GM18507 (cell line): ENCODE measurements around the gene CXCR3.
"Not testable (repeated sequence)": the region's sequence is repeated elsewhere in the genome, so short reads cannot be mapped to it uniquely, and the experiment has no call there.

ENCODE experiments used
- DNase-seq: peaks from one replicate; pipeline ENCODE4 v3.0.0; 2011; ENCODE audit warnings: low read depth; ENCODE audit not compliant: insufficient read length; ENCODE audit errors: extremely low spot score
- FAIRE-seq: peaks from 2 replicates; lab custom pipeline; 2011; peaks lifted over from hg19 to GRCh38; lab: Jason Lieb, UNC

Gene CXCR3

GRCh38 chrX:71616672-71617529 is 1.4 kb downstream of the CXCR3 start:
- FAIRE-seq (no peak), DNase-seq (no peak)

DNA sequence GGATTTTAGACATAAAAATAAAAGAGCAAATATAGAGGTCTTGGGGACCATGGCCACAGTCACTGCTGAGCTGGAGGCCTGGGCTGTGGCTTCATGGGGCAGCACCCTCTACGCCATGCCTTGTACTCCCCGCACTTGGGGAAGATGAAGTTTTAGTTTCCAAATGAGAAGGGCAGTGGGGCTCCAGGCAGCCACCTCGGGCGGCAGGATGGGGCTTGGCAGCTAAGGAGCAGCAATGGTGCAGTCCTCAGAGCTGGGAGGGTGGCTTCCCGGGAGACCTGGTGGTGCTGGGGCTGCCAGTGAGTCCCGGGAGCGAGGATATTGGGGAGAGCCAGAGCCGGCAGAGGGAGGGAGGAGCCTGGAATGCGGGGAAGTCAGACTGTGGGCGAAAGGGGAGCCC is 2.4 kb downstream of the CXCR3 start:
- peak; percentile 63 for FAIRE-seq
- no peak for DNase-seq

GRCh38 chrX:71615056-71615455 is 3.3 kb downstream of the CXCR3 start:
- FAIRE-seq (no peak), DNase-seq (no peak)

DNA sequence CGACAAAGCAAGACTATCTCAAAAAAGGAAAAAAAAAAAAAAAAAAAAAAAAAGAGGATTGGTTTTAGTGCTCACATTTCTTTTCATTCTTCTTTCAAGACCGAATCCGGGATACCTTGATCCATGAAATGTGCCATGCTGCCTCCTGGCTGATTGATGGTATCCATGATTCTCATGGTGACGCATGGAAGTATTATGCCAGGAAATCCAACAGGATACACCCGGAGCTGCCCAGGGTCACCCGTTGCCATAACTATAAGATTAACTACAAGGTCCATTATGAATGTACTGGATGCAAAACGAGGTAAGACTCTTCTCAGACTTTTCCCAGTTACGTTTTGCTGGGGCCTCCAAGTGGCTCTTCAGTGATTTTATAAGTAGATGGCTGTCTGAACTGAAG is 6.1 kb downstream of the CXCR3 start:
- FAIRE-seq (no peak), DNase-seq (no peak)

- FAIRE-seq, result not testable (repeated sequence)
These were observed 6.6 kb downstream of the CXCR3 start for GRCh38 chrX:71611736-71612135.

DNA sequence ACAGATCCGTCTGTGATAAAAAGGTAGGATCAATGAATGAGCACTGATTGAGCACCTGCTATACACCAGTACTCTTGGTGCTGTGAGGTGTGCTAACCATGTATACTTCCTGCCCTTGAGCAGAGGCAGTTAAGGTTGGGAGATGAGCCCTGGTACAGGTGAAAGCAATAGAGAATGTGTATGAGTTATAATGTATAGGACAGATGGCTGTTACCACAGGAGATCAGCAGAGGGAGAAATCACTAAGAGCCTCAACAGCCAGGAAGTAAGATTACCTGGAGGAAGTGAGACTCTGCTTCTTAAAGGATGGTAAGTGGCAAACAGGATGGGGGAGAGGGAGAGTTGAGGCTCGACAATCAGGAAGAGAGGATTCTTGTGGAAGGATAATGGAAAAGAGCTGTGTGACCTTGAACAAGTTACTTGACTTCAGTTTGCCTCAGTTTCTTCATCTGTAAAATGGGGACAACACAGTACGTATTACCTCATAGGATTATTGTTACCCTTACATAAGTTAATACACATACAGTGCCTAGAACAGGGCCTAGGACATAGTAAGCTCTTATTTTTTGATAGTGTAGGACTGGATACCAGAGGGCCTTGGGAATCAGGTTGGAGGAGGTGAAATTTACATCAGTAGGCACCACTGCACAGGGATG is 9.1 kb downstream of the CXCR3 start:
- DNase-seq, result no peak
- FAIRE-seq, result peak; percentile 64

More at GRCh38 chrX:71611736-71612135, 6.6 kb downstream of the CXCR3 start:
- not testable (repeated sequence) for DNase-seq

- DNase-seq, result no peak
These were observed 10.8 kb downstream of the CXCR3 start for GRCh38 chrX:71607488-71607887.

DNA sequence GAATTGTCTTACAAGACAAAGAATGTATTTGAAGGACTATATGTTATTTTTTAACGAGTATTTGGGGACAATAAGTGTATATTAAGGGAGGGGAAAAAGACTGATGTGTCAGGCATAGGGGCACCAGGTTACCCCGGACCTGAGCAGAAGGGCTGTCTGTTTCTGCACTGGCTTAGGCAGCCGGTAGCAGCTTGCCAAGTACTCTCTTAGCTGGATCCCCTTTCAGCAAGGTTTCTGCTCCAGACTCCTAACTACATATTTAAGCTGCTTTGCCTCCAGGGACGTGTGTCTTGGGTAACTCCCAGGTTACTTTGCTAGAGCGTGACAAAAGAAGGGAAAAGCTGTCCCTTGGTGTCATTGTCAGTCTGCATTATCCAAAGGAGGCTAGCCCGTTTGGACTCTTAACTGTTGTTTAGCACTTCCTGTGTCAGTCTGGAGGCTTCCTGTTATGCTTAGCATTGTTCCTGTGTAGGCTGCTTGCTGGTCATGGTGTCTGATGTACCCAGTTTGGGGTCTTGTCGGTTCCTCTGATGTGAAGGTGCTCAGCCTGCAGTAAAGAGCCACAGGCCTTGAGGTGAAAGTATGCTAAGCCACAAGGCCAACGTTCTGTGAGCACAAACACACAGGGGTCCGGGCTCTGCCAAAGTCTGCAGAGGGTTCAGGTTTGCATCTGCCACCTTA is 11.6 kb downstream of the CXCR3 start:
- FAIRE-seq, result no peak
- DNase-seq, result no peak

More at GRCh38 chrX:71607488-71607887, 10.8 kb downstream of the CXCR3 start:
- FAIRE-seq, result no peak

DNA sequence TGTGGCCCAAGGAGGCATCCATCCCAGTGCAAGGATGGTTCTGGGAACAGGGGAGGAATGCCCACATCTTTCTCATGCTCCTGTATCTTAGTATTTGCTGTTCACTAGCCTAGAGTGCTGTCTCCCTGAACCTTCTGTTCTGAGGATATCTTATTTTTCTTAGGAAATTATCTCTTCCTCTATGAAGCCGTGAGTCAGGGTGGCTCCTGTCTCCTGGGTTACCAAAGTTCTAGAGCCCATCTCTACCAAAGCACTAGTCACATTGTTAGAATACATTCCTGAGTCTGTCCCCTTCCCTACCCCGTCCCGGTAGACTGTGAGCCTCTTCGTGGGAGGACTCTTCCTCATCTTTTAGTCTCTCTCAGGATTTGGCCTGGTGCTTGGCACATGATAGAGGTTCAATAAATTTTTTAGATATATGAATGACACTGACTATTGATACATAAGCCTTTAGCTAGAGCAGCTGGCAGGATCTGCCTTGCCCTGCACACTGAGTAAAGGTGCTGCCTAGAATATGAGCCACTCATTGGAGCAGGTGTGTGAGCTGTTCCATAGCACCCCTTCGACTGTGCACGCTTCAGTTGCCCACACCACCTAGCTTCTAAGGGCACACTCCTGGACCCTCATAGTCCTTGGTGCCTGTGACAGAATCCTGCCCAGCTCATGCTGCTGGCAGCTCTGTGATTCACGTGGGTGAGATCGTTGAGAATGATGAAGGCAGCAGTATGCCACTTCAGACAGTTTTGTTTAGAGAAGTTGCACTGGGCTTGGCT is 13.3 kb downstream of the CXCR3 start:
- FAIRE-seq (no peak), DNase-seq (no peak)

GRCh38 chrX:71604141-71604540 is 14.2 kb downstream of the CXCR3 start:
- DNase-seq (no peak), FAIRE-seq (no peak)

- FAIRE-seq, result no peak
- DNase-seq, result no peak
These were observed 14.7 kb downstream of the CXCR3 start for GRCh38 chrX:71603618-71604017.

DNA sequence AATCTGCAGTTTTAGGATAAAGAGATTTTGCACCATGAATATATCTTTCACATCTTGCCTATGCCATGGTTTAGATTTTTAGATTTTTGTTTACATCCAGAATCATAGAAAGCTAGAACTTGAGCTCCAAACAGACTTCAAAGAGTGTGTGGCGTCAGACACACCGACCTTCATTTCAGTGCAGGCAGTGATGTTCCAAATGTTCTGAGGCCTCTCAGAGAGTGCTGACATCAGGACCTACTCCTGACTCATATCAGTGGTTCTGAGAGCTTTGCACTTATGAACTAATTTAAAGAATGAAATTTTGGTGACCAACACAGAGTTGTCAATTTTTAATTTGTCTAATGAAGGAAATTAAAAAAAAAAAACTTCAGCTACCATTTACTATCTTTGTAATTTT is 18.3 kb downstream of the CXCR3 start:
- FAIRE-seq, result no peak
- DNase-seq, result no peak

- FAIRE-seq, DNase-seq: not testable (repeated sequence)
These were observed 25.1 kb downstream of the CXCR3 start for GRCh38 chrX:71593210-71593609.

DNA sequence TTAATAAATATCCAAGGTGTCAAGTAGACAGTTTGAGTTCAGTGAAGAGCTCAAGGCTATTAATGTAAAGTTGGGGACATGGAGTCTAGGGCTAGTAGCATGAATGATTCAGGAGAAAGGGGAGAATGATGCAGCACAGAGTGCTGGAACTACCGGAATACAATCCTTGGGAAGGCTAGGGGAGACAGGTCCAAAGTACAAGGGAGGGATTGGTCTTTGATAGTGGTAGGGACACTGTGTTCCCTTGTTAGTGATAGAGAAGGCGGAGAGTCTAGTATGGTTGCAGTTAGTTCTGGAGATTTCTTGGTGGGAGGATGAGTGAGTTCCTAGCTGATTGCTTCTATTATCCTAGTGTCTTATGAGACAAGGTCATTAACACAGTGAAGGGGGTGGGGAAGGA is 31.4 kb downstream of the CXCR3 start:
- FAIRE-seq, result no peak
- no peak for DNase-seq

DNA sequence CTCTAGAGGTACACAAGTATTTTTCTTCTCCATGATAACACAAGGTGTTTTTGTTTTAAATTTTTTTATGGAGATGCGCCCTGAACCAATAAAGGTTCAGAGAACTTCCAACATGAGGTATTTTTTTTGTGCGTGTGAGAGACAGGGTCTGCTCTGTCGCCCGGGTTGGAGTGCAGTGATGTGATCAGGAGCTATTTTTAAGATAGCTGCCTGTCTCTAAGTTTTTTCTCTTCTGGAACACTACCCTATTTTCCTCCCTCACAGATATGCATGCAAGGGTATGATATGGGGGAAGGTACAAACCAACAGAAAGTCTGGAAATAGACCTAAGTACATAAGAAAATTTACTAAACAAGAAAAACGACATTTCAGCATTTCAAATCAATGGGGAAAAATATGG is 37.1 kb downstream of the CXCR3 start:
- FAIRE-seq, result no peak
- DNase-seq, result no peak

- FAIRE-seq (no peak), DNase-seq (no peak)
These were observed 38.3 kb downstream of the CXCR3 start for GRCh38 chrX:71579990-71580380.

DNA sequence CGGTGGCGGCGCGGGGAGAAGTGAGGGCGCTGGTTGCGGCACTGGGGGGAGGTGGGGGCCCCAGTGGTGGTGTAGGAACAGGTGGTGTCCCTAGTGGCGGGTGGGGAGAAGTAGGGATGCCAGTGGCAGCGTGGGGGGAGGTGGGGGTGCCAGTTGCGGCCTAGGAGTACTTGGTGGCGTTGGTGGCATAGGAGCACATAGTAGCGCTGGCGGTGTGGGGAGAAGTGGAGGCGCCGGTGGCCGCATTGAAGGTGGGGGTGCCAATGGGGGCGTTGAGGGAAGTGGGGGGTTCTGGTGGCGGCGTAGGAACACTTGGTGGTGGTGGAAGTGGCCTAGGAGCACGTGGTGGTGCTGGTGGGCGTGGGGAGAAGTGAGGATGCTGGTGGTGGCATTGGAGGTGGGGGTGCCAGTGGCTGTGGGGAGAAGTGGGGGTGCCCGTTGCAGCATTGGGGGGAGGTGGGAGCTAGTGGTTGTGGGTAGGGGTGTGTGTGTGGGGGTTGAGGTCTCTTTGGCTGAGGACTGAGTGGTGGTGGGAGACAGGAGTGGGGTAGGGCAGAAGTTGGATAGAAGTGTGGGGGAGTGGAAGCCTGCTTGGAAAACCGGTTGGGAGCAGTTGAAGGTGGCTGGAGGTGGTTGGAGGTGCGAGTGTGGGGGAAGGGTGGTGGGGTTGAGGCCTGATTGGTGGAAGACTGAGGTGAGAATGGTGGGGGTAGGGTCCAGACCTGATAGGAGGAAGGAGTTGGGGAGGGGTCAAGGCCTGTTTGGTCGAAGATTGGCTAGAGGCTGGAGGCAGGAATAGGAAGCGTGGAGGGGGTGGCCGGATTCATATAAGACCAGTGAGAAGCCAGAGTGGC is 38.9 kb downstream of the CXCR3 start:
- DNase-seq, result no peak
- no peak for FAIRE-seq

DNA sequence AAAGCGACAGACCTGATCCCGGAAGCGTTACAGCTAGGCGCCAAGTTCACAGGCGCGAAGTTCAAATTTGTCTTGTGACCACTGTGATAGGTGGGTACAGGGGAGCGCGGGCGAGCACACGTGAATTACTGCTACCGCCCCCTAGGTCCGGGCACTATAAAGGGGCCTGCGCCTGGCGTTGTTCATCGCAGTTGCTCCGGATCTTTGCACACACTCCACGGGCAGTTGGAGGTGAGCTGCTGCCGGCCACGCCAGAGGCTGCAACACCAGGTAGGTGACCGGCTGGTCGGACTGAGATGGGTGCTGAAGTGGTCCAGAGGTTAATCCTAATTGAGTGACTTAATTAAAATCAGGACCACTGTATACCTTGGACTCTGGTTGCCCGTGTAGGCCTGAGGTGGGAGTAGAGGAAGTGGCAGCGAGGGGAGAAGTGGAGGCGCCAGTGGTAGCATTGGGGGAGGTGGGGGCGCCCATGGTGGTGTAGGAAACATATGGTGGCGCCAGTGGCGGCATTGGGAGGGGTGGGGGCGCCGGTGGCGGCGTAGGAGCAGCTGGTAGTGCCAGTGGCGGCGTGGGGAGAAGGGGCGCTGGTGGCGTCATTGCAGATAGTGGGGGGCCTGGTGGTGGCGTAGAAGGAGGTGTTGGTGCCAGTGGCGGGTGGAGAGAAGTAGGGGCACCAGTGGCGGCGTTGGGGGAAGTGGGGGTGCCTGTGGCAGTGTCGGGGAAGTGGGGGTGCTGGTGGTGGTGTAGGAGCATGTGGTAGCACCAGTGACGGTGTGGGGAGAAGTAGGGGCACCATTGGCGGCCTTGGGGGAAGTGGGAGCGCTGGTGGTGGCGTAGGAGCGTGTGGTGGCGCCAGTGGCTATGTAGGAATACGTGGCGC is 39.8 kb downstream of the CXCR3 start, which contains the start of gene GCNA:
Gene GCNA (plus strand): TSS at position 185 of the 883 bp plus-strand sequence. CDS start 2,385 bp downstream, outside the sequence.
- DNase-seq, result no peak
- FAIRE-seq, result no peak
